ENCODE measurements around the gene AZU1.
A peak's percentile ranks its signal among the peaks of the same experiment; 100 is the strongest.

Gene AZU1

DNA sequence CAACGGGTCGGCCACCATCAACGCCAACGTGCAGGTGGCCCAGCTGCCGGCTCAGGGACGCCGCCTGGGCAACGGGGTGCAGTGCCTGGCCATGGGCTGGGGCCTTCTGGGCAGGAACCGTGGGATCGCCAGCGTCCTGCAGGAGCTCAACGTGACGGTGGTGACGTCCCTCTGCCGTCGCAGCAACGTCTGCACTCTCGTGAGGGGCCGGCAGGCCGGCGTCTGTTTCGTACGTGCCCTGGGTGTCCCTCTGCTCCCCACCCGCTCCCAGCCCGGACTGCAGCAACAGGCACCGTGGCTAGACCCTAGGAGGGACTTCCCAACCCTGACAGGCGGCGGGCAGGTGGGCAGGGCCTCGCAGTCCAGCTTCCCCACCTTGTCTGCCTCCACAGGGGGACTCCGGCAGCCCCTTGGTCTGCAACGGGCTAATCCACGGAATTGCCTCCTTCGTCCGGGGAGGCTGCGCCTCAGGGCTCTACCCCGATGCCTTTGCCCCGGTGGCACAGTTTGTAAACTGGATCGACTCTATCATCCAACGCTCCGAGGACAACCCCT lies 28.0 kb downstream of the AZU1 start:
- no peak for DNase-seq

DNA sequence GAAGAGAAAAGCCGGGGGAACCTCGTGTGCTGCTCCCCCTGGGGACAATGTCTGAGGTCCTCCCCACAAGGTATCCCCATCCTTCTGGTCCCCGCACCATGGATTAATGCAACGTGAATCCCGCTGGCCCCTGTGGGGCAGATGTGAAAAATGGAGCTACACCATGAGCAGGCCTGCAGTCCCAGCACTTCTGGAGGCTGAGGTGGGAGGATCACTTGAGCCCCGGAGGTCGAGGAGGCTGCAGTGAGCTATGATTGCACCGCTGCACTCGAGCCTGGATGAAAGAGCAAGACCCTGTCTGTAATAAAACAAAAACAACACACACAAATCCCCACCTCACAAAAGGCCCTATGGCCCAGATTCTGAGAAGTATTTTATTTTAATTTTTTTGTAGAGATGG lies 30.6 kb downstream of the AZU1 start:
- DNase-seq, result no peak

DNA sequence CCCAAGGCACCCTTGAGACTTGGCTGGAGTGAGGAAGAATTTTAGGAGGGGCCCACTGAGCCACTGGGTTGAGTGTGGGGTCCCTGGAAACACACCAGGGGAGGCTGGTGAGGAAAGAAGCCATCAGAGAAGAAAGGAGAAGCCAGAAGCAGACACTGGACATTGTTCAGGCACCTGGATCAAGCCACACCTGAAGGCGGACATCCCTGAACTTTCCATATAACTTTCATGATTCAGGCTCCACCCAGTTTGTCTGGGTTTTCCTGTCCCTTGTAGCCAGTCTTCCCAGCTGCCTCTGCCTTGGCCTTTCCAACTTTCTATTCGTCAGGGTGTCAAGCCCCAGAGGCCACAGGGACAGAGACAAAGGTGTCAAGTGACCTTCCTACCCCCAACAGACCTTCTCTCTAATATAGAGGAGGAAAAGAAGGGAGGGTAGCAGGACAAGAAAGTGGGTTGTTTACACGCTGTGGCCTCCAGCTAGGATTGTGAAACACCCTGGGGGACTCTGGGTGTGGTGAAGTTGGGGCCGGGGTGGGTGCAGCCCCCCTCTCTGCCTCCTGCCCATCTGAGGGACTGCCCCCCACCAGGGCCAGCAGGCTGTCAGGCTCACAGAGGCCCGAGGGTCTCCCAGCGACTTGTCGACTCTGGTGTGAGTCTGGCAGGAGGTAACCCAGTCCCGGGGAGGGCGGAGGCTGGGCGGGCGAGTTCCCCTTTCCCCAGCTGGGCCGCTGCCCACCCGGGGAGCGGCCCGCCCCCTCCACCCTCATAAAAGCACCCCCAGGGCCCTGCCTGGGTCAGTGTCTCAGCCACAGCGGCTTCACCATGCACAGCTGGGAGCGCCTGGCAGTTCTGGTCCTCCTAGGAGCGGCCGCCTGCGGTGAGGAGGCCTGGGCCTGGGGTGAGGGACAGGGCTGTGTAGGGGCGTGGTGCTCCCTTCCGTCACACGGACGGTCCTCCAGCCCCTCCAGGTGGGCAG lies 31.5 kb downstream of the AZU1 start, which contains the start of gene CFD:
TSS of gene CFD (plus strand) at position 797 of the 976 bp plus-strand sequence. CDS start at position 823, 26 bp downstream.
- peak; percentile 23 to 56 for DNase-seq

GRCh38 chr19:861141-861755 lies 33.6 kb downstream of the AZU1 start:
- no peak for DNase-seq

DNA sequence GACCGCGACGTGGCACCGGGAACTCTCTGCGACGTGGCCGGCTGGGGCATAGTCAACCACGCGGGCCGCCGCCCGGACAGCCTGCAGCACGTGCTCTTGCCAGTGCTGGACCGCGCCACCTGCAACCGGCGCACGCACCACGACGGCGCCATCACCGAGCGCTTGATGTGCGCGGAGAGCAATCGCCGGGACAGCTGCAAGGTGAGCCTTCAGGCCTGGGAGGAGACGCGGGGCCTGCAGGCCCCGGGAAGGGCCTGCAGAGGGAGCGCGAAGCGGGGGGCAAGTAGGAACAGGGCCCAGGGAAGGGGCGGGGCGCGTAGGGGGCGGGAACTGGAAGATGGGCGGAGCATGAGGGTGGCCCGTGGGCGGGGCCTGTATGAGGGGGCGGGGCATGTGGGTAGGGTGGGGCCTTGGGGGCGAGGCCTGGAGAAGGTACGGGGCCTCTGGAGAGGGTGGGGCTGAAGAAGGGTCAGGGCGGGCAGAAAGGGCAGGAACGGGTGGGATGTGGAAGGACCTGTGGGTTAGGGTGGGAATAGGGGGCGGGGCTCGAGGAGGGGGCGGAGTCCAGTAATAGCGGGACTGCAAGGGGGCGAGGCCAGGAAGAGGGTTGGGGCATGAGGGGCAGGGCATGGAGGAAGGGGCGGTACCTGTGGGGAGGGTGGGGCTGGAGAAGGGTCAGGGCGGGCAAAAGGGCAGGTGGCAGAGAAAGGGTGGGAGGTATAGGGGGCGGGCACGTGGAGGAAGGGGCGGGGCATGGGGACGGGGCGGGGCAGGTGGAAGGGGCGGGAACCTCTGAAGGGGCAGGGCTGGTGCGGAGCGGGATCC lies 34.3 kb downstream of the AZU1 start:
- peak; percentile 63 to 65 for DNase-seq

- peak; percentile 48 to 79 for DNase-seq
These were observed 35.1 kb downstream of the AZU1 start for GRCh38 chr19:862581-863314.

- DNase-seq, result no peak
These were observed 35.6 kb downstream of the AZU1 start for GRCh38 chr19:863315-863620.

GRCh38 chr19:866769-867300 lies 39.2 kb downstream of the AZU1 start:
- DNase-seq, result no peak

DNA sequence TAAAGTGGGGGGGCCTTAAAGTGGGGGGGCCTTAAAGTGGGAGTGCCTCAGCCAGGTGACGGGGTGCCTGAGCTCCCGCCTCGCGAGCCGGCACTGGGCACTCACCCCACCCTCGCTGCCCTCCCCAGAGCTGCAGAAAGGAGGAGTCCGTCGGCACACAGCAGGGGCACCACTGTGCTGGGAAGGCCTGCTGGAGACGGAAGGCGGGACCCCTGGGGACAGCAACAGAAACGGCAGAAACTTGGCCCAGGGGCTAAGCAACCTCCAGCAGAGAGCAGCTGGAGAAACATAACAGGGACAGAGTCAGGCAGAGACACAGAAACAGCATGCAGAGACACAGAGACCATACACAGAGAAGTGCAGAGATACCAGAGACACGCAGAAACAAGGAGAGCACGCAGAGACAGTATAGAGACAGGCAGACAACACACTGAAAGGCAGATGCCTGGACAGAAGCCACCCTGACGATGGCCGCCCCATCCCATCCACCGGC lies 39.7 kb downstream of the AZU1 start:
- no peak for DNase-seq

- no peak for DNase-seq
These were observed 40.3 kb downstream of the AZU1 start for GRCh38 chr19:867855-868457.

DNA sequence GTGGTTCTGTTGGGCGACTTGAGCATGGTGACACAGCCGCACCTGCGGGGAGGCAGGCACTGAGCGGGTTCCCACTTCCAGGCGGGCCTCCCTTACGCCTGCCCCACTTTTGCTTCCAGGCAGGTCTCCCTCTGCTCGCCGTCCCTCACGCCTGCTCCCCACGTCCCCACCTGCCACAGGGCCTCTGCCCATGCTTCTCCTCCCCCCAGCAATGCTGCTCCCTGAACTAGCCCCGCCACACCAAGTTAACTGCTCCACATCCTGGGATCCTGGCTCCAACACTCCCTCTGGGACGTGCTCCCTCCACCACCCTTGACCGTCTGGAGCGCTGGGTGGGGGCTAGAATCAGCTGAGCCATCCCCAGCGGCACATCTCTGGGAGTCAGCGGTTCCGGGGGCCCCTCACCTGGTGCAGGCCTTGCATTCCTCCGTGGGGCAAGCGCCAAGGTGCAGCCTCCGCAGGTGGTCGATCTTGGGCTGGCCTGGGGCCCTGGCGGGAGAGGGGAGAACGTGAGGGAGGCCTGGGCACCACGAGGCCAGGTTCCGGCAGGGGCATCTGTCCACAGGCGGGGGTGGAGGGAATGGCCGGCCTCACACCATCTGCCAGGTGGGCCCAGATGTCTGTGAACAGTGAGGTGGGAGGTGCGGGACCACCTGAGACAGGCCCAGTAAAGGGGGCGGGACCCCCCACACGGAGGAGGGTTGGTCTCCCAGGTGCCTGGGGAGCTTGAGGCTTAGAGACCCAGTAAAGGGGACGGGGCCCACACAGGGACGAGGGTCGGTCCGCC lies 41.0 kb downstream of the AZU1 start:
- no peak for DNase-seq

DNA sequence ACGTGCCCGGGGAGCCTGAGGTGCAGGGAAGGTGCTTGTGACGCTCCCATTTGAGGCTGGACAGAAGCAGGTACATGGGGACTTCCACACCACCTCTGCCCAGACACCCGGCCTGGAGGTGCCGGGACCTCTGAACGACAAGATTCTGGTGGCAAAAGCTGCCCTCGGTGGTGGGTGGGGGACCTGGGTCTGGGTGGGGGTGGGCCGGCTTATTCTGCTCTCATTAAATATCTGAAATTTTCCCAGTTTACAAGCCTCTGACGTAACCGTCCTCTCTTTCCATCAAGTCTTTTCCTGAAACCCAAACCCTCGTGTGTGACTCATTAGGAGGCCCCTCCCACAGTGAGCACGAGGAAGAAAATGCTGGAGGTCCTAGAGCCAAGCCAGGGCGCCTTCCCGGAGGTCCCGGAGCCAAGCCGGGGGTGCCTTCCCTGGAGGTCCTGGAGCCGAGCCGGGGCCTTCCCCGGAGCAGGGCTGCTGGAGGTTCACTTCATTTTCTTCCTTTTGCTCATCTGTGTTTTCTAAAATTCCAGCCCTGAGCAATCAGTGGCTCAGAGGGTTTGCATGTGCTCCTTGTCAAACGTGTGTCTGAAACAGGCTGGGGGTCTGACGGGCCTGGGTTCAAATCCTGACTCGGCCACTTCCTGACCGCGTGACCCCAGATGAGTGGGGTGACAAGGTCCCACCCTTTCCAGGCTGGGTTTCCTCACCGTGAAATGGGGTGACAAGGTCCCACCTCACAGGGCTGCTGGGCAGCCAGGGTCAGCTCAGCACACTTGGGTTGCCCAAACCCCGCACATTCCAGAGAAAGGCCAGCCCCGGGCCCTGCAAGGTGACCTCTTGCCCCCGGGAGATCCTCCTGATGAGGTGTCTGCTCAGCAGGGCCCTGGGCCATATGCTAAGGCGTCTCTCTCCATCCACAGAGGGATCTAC lies 41.9 kb downstream of the AZU1 start:
- DNase-seq, result peak in 1 of 2 donors; percentile 28

DNA sequence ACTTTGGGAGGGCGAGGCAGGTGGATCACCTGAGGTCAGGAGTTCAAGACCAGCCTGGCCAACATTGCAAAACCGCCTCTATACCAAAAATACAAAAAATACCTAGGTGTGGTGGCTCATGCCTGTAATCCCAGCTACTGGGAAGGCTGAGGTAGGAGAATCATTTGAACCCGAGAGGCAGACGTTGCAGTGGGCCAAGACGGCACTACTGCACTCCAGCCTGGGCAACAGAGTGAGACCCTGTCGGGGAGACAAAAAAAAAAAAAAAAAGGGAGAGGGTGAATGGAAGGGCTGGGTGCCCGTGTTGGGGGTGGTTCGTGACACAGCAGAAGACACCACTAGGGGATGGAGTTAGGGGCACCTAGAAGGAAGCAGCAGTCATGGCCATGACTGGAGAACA lies 42.7 kb downstream of the AZU1 start:
- DNase-seq, result no peak

DNA sequence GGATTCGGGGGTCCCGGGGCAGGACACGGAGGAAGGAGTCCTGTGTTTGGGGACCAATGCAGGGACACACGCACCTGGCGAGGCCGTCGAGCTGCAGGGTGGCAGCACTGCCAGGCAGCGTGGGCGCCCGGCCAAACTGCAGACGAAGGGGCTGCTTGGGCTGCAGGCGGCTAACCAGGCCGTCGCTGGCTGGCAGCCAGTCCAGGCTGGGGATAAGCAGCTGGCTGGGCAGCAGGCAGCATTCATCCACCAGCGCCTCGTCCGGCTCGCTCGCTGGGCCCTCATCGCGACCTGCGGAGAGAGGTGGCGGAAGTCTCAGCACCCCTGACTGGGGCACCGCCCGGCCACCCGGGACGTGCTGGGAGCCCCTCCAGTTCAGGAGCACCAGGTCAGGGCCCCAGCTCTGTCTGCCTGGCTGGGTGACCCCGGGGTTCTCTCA lies 43.3 kb downstream of the AZU1 start:
- no peak for DNase-seq

DNA sequence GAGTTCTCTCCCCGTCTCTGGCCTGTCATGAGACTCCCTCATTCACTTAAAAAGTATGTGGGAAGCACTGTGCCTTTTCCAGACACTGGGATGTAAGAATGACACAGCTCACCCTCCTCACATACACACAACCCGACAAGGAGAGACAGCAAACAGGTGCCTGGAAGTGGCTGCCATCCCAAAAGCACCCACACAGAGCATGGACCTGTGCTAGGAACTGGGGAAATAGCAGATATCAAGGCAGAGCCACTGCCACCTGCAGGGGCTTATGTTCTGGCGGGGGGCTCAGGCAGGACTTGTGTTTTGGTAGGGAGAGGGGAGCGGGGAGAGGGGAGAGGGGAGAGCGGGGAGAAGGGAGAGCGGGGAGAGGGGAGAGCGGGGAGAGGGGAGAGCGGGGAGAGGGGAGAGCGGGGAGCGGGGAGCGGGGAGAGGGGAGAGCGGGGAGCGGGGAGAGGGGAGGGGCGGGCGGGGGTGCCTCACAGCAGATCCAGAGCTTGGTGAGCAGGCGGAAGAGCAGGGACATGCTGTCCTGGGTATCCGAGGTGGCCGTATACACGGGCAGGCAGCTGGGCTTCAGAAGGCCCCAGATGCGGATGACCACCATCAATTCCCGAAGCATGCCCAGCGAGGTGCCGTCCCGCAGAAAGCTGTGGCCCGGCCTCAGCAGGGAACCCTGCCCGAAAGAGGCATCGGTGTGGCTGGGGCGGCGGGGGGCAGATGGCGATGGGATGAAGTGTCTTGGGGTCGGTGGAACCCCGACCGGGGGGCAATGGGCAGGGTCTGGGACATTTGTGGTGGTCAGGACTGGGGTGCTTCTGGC lies 44.0 kb downstream of the AZU1 start:
- no peak for DNase-seq

DNA sequence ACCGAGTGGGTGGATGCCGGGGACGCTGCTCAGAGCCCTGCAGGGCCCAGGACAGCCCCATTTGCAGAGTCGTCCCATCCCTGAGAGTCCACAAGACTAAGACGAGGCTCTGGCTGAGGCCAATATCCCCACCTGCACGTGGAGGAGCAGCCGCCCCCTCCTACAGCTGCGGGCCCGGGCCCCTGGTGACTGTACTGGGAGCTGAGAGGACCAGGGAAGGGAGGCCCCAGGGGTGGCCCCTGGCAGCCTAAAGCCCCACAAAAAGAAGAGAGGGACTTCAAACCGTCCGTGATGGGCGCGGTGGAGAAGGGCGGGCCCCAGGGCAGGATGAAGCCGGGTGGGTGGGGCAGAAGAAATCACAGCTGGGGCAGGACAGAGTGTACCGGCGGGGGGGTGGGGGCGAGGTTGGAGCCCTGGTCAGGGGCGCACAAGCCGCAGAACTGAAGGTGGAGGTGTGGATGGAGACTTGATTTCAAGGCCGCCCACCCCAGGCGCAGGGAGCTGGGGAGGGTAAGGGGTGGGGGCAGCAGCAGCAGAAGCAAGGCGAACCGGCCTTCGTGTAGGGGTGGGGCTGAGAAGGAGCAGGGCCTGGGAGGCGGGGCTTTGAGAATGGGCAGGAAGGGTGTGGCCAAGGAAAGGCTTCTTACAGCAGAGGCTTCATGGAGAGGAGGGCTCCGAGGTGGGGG lies 44.8 kb downstream of the AZU1 start:
- DNase-seq, result peak; percentile 61 to 72

- peak; percentile 35 to 37 for DNase-seq
These were observed 45.4 kb downstream of the AZU1 start for GRCh38 chr19:873084-873483.

- no peak for DNase-seq
These were observed 46.0 kb downstream of the AZU1 start for GRCh38 chr19:873561-874041.

Measured in inflammatory macrophage treated with lipopolysaccharide for 1 hour (primary cell).